ENCODE data around the gene VIL1.

- TF ChIP-seq CTCF (IDR thresholded peaks at IDR 0.05): no peak
- TF ChIP-seq EP300 (IDR thresholded peaks at IDR 0.05): no peak
- no peak for TF ChIP-seq POLR2A (IDR thresholded peaks at IDR 0.05)
Observed at GRCh38 chr2:218403810-218404209, 15.1 kb upstream of the VIL1 start.

All from tibial nerve (tissue), 4 donors.